Hematopoietic multipotent progenitor cell (in vitro differentiated cells): ENCODE measurements around the gene MRPL17. TPM values are rescaled to one million over a fixed set of nuclear protein-coding genes. Genes with fewer than 3 reads are reported as not detected.
"Not testable (repeated sequence)": the region's sequence is repeated elsewhere in the genome, so short reads cannot be mapped to it uniquely, and the experiment has no call there.

Experiments used
- DNase-seq, 3 donors: peaks; one replicate each; pipeline ENCODE4 v3.0.0-alpha.2; 2011 to 2015; ENCODE audit warnings: low read depth in 2 of 3, low spot score in 2 of 3
- total RNA-seq: library from RNA; depleted of rRNA; stranded (reverse); fragments of >200 nt; gene quantifications from one replicate; pipeline ENCODE4 v1.2.3, GENCODE V29; 2012

Gene MRPL17
- 16.2 TPM for total RNA-seq

DNA sequence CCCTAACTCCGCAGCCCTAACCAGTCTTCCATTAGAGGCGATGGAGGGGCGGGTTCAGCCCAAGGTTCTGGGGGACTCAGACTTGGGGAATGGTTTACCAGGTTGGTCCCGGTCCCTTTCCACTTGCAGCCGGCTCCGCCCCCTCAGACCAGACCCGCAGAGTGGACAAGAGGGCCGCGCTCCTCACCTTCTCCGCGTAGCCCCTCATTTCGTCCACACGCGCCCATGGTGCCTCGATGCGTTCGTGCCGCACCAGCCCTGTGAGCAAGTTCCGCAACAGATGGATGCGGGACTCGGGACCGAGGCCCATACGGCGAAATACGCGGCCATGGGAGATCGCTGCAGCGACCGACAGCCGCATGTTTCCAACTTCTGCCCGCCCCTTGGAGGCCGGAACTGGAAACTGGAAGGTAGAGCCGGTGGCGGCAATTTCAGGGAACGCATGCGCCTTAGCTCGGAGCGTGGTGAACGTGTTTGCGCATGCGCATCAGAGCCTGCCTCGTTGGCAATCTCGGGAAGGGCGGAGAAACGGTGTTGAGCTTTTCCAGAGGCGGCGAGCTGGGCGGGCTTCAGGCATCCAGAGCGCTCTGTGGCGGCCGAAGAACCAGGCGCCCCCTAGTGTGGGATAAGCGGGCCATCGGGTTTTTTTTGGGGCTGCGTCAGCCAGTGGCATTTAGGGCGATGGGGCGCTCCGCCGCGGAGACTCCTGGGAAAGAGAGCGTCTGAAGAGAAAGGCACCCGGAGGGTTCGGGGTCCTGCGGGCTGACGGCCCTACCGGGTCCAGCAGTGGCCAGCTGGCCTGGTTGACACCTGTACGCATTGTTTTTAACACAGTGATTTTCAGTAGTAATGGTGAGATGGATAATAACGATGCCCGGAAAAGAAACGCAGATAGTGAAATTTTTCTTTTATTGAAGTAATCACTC is at the start of gene MRPL17:
Gene MRPL17 (minus strand): TSS at position 405 of the 926 bp plus-strand sequence. CDS start 44 bp downstream, at position 361.
- DNase-seq: peak; percentile 99 to 100 (median 99)

DNA sequence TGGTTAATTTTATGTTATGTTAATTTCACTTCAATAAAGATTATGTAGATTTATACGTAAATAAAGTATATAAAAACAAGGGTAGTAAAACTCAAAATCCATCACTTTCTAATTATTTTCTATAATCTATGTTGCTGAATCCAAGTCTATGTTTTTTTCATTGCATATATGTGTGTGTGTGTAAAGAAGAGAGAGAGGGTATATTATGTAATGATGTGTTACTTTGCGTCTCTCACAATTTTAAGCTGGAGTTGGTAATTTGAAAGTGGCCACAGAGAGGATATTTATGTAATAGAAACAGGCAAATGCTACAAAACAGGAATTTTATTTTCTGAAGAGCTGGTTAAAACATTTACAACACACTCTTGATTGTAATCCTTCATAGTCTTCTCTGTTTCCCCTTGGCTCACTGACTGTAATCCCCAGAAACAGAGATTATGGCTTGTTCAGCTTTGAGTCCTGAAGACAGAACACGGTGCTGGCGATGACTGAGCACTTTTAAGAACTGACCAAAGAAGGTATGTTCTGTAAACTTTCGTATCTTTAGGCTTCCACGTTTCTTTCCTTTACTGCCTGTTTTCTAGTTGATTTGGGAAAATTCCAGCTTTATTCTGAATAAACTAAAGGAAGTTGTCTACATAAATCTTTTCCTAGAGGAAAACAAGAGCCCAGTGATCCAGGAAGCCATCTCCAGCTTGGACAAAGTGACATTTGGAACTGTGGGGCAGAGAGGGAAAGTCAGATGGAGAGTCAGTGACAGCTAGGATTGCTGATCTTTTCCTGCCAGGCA is 45.0 kb upstream of the MRPL17 start:
- DNase-seq: peak in 1 of 3 donors; percentile 19

DNA sequence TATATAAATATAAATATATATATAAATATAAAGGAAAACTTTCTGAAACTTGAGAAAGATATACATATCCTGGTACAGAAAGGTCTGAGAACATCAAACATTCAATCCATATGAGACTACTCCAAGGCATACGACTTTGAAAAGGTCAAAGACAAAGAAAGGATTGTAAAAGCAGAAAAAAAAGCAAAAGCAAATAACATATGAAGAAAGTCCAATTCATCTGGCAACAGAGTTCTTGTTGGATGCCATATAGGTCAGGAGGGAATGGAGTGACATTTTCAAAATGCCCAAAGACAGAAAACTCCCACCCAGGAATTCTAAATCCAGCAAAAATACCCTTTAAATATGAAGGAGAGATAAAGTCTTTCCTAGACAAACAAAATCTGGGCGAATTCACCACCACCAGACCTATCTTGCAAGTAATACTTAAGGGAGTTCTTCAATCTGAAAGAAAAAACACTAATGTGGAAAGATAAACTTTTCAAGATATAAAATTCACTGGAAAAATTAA is 42.3 kb upstream of the MRPL17 start:
- DNase-seq: no peak

DNA sequence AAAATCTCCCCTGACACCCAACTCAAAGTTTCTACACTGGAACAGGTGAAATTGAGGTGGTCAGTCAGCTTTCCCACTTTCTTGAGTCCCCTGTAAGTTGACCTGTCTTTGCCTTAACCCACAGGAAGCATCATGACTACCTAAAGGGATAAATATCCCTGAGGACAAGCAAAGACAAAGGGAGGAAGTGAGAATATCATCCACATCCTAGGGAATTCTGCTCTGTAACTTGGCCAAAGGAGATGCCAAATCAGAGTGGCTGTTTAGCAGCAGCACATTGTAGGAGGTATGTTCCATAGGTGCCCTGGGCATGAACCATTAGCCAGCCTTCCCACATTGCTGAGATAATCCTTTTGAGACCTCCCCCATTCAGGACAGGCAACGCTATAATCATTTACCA is 40.9 kb upstream of the MRPL17 start:
- DNase-seq: no peak

DNA sequence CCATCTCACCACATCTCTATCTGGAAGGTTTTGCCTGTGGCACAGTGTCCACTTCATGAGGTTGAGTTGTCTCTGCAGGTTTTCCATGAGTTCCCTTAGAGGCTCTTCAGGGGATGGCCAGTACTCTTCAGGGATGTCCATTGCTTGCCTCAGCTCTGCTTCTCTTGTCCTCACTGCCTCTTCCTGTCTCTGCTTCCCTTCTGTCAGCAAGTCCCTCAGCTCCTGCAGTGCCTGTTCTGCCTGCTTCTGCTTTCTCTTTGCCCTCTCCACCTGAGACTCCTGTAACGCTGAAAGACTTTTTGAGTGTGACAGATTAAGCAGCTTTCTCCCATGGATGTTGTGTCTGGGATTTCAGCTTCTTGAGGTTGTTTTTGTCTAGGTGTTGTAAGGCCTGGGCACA is 38.2 kb upstream of the MRPL17 start:
- DNase-seq: no peak

DNA sequence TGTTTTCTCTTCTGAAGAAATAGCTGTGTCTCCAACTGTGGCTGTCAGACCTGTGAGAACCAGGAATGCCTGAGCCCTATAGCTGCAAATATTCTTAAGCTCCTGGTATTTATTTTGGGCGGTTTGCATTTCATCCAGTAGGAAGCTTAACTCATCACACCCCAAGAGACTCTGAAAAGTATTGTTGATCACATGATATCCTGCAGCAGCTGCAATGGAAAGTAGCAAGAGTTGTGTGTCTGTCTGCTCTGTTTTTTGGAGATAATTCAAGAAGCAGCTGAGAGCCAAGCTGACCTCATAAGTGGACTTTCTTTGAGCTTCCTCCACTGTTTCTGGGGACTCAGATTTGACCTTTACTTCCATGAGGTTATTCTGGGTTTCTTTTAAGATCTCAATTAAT is 36.4 kb upstream of the MRPL17 start:
- no peak for DNase-seq

DNA sequence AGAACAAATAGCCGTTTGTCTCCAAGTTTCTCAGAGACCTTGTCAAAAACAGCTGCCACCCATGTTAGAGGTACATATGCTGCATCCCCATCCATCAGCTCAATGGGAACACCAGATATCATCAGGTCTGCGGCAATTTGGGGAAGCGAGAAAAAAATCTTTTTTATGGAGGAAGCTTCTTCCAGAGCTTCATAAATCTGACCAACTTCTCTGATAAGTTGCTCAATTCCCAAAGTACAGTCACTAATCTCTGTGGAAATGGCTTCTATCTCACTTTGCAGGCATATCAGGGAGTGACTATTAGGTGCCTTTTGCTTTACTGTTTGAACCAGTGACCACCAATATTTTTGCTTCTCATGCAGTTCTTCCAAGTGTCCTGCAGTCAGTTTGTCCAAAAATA is 34.3 kb upstream of the MRPL17 start:
- DNase-seq: no peak

DNA sequence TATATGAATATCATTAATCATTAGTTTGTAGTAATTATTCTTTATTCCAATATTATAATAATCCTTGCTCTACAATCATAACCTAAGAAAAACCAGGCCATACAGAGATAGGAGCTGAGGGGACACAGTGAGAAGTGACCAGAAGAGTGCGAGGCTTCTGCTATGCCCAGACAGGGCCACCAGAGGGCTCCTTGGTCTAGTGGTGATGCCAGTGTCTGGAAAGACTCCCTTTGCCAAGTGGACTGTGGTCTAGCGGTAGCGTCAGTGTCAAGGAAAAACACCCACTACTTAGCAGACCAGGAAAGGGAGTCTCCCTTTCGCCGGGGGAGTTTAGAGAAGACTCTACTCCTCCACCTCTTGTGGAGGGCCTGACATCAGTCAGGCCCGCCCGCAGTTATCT is 28.4 kb upstream of the MRPL17 start:
- DNase-seq: peak in 1 of 3 donors; percentile 14

DNA sequence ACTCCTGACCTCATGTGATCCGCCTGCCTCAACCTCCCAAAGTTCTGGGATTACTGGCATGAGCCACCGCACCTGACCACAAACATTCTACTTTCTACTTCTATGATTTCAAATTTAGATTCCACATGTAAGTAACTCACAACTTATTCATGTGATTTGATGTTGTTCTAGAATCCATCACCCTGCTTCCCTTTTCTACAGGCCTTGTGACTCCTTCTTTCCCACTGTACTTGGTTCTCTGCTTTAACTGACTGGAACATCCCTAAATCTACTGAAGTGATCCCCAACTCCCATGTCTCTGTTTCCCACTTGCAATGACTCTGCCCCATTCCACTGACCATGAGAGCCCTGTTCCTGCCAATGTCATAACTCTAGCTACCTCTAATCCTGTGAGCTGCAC is 25.7 kb upstream of the MRPL17 start:
- no peak for DNase-seq

DNA sequence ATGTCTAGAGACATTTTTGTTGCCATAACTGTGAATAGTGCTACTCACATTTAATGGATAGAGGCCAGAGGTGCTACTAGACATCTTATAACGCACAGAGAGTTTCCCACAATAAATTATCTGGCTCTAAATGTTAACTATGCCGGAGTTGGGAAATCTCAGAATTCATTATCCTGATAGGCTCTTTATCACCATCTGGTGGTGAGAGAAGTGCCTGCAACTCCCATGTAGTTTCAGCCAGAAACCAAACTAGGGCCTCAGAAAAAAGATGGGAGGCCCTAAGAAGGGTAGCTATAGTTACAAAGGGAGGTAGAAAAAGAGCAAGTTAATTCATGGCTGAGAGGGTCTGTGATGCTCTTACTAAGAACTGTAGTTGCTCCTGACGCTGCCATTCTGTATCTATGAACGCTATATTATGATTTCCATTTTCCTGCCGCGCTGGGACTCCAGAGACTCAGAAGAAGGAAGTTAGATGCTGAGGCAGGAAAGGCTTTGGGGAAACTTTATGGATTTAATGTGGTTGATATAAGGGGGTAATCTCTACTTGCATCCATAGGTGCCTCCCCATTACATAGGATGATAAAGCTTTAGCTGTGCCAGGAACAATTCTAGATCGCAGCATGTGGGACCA is 22.9 kb upstream of the MRPL17 start:
- peak; percentile 19 to 58 (median 29) for DNase-seq

DNA sequence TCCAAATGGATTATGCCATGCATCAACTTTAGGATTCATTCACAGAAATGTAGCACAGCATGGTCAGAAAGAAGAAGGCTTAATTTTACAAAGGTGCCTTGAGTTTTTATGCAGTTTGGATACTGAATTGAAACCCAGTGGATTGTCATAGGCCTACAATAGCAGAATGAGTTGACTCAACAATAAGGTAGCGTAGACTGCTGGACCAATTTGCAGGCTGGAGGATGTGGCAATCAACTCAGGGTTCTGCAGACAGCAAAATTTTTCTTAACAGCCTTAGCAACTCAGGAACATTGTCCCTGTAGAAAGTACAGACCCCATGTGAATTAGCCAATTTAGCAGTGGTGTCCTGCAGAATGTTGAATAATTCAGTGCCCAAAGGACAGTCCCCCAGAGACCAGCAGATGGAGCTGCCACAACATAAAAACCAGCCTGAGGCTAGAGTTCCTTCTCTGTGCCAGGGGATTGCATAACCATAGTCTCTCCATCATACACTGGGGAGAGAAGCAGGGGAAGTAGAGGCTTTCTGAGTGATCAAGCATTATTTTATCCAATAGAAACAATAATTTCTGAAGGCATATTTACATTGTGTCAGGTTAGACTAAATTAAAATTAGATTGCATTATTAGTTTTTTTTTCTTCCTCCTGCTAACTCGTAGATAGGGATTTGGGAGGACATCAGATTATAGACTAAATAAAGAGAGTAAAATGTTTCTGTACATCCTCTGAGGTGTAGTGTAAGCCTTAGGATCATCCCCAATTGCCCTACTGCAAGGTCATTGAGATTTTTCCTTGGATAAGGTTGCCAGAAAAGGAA is 20.3 kb upstream of the MRPL17 start:
- peak in 2 of 3 donors; percentile 56 to 81 for DNase-seq

DNA sequence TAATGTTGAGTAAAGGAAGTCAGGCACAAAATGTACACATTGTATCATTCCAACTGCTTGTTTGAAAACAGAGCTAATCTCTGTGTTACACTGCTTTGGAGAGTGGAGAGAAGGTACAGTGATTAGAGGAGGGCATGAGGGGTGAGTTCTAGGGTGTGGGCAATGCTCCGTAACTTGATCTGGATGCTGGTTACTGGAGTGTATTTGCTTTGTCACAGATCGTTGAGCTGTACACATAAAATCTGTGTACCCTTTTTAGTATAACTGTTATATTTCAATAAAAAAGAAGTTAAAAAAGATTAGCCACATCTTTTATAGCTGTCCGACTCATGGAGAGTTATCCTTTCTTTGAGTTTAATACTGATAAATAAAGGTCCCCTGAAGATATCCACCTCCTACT is 18.8 kb upstream of the MRPL17 start:
- DNase-seq: not testable (repeated sequence)

DNA sequence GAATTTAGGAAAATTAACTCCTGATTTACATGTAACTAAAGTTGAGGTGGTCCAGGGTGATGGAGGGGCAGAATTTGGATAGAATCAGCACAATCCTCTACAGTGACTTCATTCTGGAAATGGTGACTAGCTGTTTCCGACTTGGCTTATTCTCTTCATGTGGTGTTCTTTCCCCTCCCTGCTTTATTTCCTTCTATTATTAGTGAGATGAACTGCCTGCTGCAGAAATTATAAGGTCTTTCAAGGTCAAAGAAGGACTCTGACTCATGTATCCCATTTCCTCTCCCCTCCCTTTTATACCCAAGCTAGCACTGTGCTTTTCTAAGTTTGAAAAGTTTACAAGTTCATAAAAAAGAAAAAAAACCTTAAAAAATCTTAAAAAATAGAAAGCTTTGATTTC is 12.2 kb upstream of the MRPL17 start:
- no peak for DNase-seq

DNA sequence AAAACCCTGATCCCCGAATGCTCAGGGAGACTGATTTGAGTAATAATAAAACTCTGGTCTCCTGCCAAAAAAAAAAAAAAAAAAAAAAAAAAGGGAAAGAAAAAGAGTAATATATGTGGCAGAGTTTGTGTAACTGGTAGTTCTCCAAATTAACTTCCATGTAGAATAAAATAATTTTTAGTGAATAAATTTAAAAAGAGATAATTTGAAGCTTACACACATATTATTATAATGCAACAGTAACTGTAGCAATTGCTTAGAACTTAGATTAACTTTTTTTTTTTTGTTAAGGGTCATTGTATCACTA is 11.0 kb upstream of the MRPL17 start:
- no peak for DNase-seq

DNA sequence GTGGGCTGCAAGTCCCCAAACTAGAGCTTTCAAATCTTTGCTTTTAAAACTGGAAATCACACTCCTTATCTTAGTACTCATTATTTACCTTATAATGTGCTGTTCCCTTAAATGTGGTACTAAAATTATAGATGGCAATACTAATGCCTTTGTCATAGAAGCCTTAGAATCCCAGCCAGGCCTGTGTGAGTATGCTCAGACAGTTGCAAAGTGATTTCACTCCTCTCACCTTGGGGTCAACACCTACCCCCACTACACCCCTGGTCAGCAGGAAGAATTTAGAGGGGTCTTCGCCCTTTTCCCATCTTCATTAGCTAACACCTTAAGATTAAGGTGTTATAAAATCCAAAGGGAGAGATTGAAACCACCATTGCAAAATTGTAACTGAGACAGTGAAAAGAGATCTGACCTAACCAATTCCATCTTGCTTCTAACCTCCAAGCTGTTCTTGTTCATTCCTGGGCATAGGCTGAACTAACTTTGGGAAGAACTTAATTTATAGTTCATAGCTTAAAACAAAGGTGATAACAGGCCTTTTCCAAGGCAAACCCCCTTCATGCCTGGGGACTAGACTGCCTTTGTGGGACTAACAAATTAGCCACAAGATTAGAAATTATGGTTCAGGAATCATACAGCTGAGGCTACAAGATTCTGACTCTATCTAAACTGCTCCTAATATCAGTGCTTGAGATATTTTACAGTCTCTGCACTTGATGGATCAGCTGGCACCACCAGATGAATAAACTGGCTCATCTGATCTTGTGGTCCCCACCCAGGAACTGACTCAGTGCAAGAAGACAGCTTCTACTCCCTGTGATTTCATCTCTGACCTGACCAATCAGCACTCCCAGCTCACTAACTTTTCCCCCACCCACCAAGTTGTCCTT is 10.4 kb upstream of the MRPL17 start:
- DNase-seq: no peak

DNA sequence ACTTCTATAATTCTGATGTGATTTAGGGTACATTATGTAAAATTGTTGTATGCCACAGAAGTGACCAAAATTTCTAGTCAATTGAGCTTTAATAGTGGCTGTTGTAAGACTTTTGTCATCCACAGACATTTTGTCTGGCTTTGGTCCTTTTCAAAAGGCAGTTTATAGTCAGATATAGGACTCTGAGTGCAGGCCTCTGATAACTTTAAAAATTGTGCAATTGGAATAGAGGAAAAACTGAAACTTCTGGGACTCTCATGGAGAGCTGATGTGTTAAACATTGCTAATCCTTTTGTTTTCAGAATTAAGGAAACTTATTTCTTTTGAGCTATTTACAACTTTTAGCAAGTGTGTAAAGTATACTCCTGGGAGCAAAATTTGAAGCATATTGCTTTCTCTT is 9.0 kb upstream of the MRPL17 start:
- no peak for DNase-seq

DNA sequence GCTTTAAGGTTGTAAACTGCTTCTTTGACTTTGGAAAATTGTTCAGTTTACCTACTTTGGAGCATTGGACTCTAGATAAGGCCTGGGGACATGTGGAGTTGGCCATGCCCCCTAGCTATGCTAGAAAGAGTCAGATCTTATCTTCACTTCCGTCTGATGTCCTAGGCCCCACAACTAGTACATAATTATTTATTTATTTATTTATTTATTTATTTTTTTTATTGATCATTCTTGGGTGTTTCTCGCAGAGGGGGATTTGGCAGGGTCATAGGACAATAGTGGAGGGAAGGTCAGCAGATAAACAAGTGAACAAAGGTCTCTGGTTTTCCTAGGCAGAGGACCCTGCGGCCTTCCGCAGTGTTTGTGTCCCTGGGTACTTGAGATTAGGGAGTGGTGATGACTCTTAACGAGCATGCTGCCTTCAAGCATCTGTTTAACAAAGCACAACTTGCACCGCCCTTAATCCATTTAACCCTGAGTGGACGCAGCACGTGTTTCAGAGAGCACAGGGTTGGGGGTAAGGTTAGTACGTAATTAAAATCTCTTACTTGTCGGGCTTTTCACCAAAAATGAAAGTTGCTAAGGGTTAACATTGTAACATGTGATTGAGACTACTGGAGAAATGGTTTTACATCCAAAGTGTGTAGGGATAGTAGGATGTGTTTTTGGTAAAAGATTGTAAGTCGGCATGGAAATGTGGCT is 7.4 kb upstream of the MRPL17 start:
- DNase-seq: not testable (repeated sequence)

DNA sequence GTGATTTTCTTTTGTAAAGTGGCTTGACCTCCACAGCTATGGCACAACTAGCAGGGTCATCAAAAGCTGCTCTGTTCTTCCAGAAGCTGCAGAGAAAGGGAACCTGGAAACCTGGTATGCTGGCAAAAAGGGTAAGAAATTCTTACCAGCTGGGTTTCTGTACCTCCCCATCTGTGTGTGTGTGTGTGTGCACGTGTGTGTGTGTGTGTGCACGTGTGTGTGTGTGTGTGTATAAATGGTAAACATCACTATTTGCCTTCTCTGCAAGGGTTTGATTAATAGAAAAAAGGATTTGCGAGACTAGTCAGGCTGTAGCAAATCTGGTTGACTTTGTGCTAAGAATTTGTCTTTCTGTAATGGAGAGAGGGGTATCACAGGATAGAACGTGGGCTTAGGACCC is 4.7 kb upstream of the MRPL17 start:
- no peak for DNase-seq

DNA sequence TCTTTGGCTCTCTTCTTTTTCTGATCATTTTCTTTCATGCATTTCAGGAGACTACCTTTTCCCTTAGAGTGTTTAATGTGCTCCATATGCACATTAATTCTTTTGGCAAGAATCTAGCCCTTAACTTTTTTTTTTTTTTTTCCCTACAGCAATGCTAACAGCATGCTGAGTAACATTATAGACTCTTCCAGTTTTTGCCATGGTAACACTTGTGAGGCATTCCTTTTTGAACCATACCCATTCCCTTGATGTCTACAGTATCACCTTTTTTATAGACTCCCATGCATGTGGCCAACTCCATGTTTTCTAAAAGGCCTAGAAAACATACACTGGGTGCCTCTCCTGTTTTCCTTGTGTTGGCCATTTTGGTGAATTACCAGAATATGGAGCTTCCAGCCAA is 2.9 kb upstream of the MRPL17 start:
- no peak for DNase-seq
